Upper lobe of left lung (tissue), 6 donors: Measurements from ENCODE around the gene MACROD2. TPM values are rescaled to one million over a fixed set of nuclear protein-coding genes. Genes with fewer than 3 reads are reported as not detected.

Experiments
- ATAC-seq, 2 donors: fragments of 200-7000 bp; cut with Tn5 transposase; one replicate each; pipeline ENCODE4 v1.9.1; 2022; ENCODE audit warnings: mild to moderate bottlenecking in 2 of 2, moderate library complexity in 2 of 2; ENCODE audit not compliant: low FRiP score in 2 of 2
- DNase-seq, 2 donors: peaks; one replicate each; pipeline ENCODE4 v3.0.0-alpha.2; 2019 to 2020
- H3K27ac ChIP-seq, 4 donors: fragments of 200-600 bp; sonication (generic); one replicate each; pipeline ENCODE4 v1.5.1; 2016 to 2019
- H3K27me3 ChIP-seq, 4 donors: fragments of 200-600 bp; sonication (generic); one replicate each; pipeline ENCODE4 v1.5.1; 2017 to 2019
- H3K36me3 ChIP-seq, 4 donors: fragments of 200-600 bp; sonication (generic); one replicate each; pipeline ENCODE4 v1.5.1; 2016 to 2019
- H3K4me1 ChIP-seq, 4 donors: fragments of 200-600 bp; sonication (generic); one replicate each; pipeline ENCODE4 v1.5.1; 2018 to 2019
- H3K4me3 ChIP-seq, 4 donors: fragments of 200-600 bp; sonication (generic); one replicate each; pipeline ENCODE4 v1.5.1; 2017 to 2019; ENCODE audit warnings: mild to moderate bottlenecking in 2 of 4, moderate library complexity in 1 of 4
- H3K9me3 ChIP-seq, 4 donors: fragments of 200-600 bp; sonication (generic); one replicate each; pipeline ENCODE4 v1.5.1; 2018 to 2019
- CTCF ChIP-seq, 6 experiments: fragments of 450-650 bp in 4 of 6; fragments of 200-600 bp in 2 of 6; sonication (generic) in 2 of 6; IDR thresholded peaks; one replicate each; pipeline ENCODE4 v1.5.1; 2016 to 2019; ENCODE audit warnings: antibody characterized with exemption in 6 of 6
- EP300 ChIP-seq, 4 donors: sonication (generic); formaldehyde crosslinking; IDR thresholded peaks; one replicate each; pipeline ENCODE4 v1.5.1; 2017; ENCODE audit warnings: antibody characterized with exemption in 4 of 4, control low read depth in 2 of 4
- POLR2A ChIP-seq, 4 donors: fragments of 450-650 bp; IDR thresholded peaks; one replicate each; pipeline ENCODE4 v1.5.1; 2016 to 2017; ENCODE audit warnings: antibody characterized with exemption in 4 of 4, mild to moderate bottlenecking in 2 of 4
- POLR2AphosphoS5 ChIP-seq, 2 donors: sonication (generic); formaldehyde crosslinking; IDR thresholded peaks; one replicate each; pipeline ENCODE4 v1.5.1; 2017; ENCODE audit warnings: antibody characterized with exemption in 2 of 2
- WGBS, 2 donors: methylation state at CpG; one replicate each; pipeline ENCODE4 v1.1.5; 2017 to 2018; 5-methylcytosine and 5-hydroxymethylcytosine counted together
- total RNA-seq, 6 donors: library from RNA; depleted of rRNA in 4 of 6; stranded (reverse); fragments of >200 nt in 4 of 6; gene quantifications; one replicate each; pipeline versions ENCODE4 v1.1.0 to v1.2.1, GENCODE V29; 2016 to 2021
- donor health status: DM: no; HTN: no; CAD: no; lungs with moderate emphysema.
- donor health status: DM: no; HTN: yes; CAD: no; lungs with severe emphysema.

MACROD2 gene
- total RNA-seq, 6 donors from 2014 or later, result 20.7 to 84.3 (median 36.3) TPM

GRCh38 chr20:15199698-15200097 lies 1204.4 kb downstream of the MACROD2 start:
- DNase-seq (no peak), ATAC-seq (no peak)
- Histone ChIP-seq H3K4me1 (no peaks in the 10 kb centered on the region), H3K27ac (no peak overlapping the region), H3K27me3 (no peaks in the 10 kb centered on the region), H3K9me3 (no peaks in the 10 kb centered on the region), H3K4me3 (peak overlapping the region in 1 of 4 donors; percentile 36), H3K36me3 (no peaks in the 10 kb centered on the region)
- WGBS, 2 donors, result 62 to 81% methylated on average over 1 of the region's 1 CpG
- no peak for TF ChIP-seq POLR2AphosphoS5 (IDR thresholded peaks at IDR 0.05)
- TF ChIP-seq POLR2A (IDR thresholded peaks at IDR 0.05), result no peak
- no peak for TF ChIP-seq EP300 (IDR thresholded peaks at IDR 0.05)
- no peak for TF ChIP-seq CTCF (IDR thresholded peaks at IDR 0.05)

GRCh38 chr20:15200147-15200565 lies 1204.8 kb downstream of the MACROD2 start:
- TF ChIP-seq POLR2AphosphoS5 (IDR thresholded peaks at IDR 0.05) (no peak), CTCF (IDR thresholded peaks at IDR 0.05) (no peak), EP300 (IDR thresholded peaks at IDR 0.05) (no peak), POLR2A (IDR thresholded peaks at IDR 0.05) (no peak)
- 77 to 96% methylated on average over 1 of the region's 1 CpG for WGBS, 2 donors
- Histone ChIP-seq H3K4me1 (no peaks in the 10 kb centered on the region), H3K27me3 (no peaks in the 10 kb centered on the region), H3K36me3 (no peaks in the 10 kb centered on the region), H3K4me3 (peak overlapping the region in 1 of 4 donors; percentile 36), H3K9me3 (no peaks in the 10 kb centered on the region), H3K27ac (no peak overlapping the region)
- DNase-seq, result no peak
- no peak for ATAC-seq

- ATAC-seq (no peak), DNase-seq (no peak)
- TF ChIP-seq CTCF (IDR thresholded peaks at IDR 0.05) (no peak), POLR2A (IDR thresholded peaks at IDR 0.05) (no peak), POLR2AphosphoS5 (IDR thresholded peaks at IDR 0.05) (no peak), EP300 (IDR thresholded peaks at IDR 0.05) (no peak)
- Histone ChIP-seq H3K4me3 (no peak overlapping the region), H3K27ac (no peak overlapping the region), H3K4me1 (no peaks in the 10 kb centered on the region), H3K27me3 (no peaks in the 10 kb centered on the region), H3K9me3 (no peaks in the 10 kb centered on the region), H3K36me3 (no peaks in the 10 kb centered on the region)
- WGBS, 2 donors, result 81 to 85% methylated on average over 1 of the region's 1 CpG
Observed at GRCh38 chr20:15201602-15202001, 1206.3 kb downstream of the MACROD2 start.

- H3K27me3 ChIP-seq, result no peaks in the 10 kb centered on the region
- 91 to 92% methylated on average over 5 of the region's 5 CpGs for WGBS, 2 donors
- DNase-seq, result no peak
- H3K4me3 ChIP-seq, result no peak overlapping the region
- no peaks in the 10 kb centered on the region for H3K36me3 ChIP-seq
- no peak overlapping the region for H3K27ac ChIP-seq
- TF ChIP-seq POLR2AphosphoS5 (IDR thresholded peaks at IDR 0.05) (no peak), EP300 (IDR thresholded peaks at IDR 0.05) (no peak), POLR2A (IDR thresholded peaks at IDR 0.05) (no peak), CTCF (IDR thresholded peaks at IDR 0.05) (no peak)
- ATAC-seq, result no peak
- no peaks in the 10 kb centered on the region for H3K4me1 ChIP-seq
- H3K9me3 ChIP-seq, result peaks cover 0 to 11% (median 0%) of the 10 kb centered on the region in 4 donors
Observed at GRCh38 chr20:15204234-15204633, 1208.9 kb downstream of the MACROD2 start.

GRCh38 chr20:15205028-15205427 lies 1209.7 kb downstream of the MACROD2 start:
- WGBS, 2 donors, result 82 to 85% methylated on average over 2 of the region's 2 CpGs
- TF ChIP-seq POLR2AphosphoS5 (IDR thresholded peaks at IDR 0.05), result no peak
- TF ChIP-seq POLR2A (IDR thresholded peaks at IDR 0.05), result no peak
- no peak for TF ChIP-seq CTCF (IDR thresholded peaks at IDR 0.05)
- no peak for TF ChIP-seq EP300 (IDR thresholded peaks at IDR 0.05)
- Histone ChIP-seq H3K27me3 (no peaks in the 10 kb centered on the region), H3K36me3 (no peaks in the 10 kb centered on the region), H3K9me3 (peaks cover 0 to 11% (median 0%) of the 10 kb centered on the region in 4 donors), H3K4me1 (no peaks in the 10 kb centered on the region), H3K27ac (no peak overlapping the region), H3K4me3 (no peak overlapping the region)
- DNase-seq, result no peak
- no peak for ATAC-seq
